Ishikawa (cell line): Measurements from ENCODE around the gene IL36G.

Source experiments
- CEBPB ChIP-seq: IDR thresholded peaks from 2 replicates; pipeline ENCODE4 v1.6.1; 2012
- EGR1 ChIP-seq: IDR thresholded peaks from 2 replicates; pipeline ENCODE4 v1.6.1; 2012
- EP300 ChIP-seq: IDR thresholded peaks from 2 replicates; pipeline ENCODE4 v1.6.1; 2012; ENCODE audit warnings: borderline replicate concordance
- FOXM1 ChIP-seq: IDR thresholded peaks from 2 replicates; pipeline ENCODE4 v1.6.1; 2012; ENCODE audit warnings: low read depth, borderline replicate concordance
- MAX ChIP-seq: IDR thresholded peaks from 2 replicates; pipeline ENCODE4 v1.6.1; 2012
- NFIC ChIP-seq: IDR thresholded peaks from 2 replicates; pipeline ENCODE4 v1.6.1; 2012
- RAD21 ChIP-seq: IDR thresholded peaks from 2 replicates; pipeline ENCODE4 v1.6.1; 2012; ENCODE audit warnings: low read depth
- REST ChIP-seq: IDR thresholded peaks from 2 replicates; pipeline ENCODE4 v1.6.1; 2012; ENCODE audit warnings: low read depth, mild to moderate bottlenecking
- TCF12 ChIP-seq: IDR thresholded peaks from 2 replicates; pipeline ENCODE4 v1.6.1; 2012; ENCODE audit warnings: low read depth
- TEAD4 ChIP-seq: IDR thresholded peaks from 2 replicates; pipeline ENCODE4 v1.6.1; 2012
- USF1 ChIP-seq: IDR thresholded peaks from 2 replicates; pipeline ENCODE4 v1.6.1; 2012
- YY1 ChIP-seq: IDR thresholded peaks from 2 replicates; pipeline ENCODE4 v1.6.1; 2012; ENCODE audit warnings: low read depth

GRCh38 chr2:112933261-112933660 is 44.5 kb upstream of the IL36G start:
- TF ChIP-seq FOXM1 (no peak), EP300 (no peak), RAD21 (no peak), EGR1 (no peak), TEAD4 (no peak), MAX (no peak), TCF12 (no peak), YY1 (no peak), REST (no peak), NFIC (no peak), USF1 (no peak), CEBPB (no peak)
